Measurements from ENCODE around the gene ZDHHC14.
"Not testable (repeated sequence)": the region's sequence is repeated elsewhere in the genome, so short reads cannot be mapped to it uniquely, and the experiment has no call there.

Gene ZDHHC14

GRCh38 chr6:157558487-157559200 lies 177.7 kb downstream of the ZDHHC14 start:
- DNase-seq: no peak

- no peak for DNase-seq
Measured at GRCh38 chr6:157559201-157559756, 178.3 kb downstream of the ZDHHC14 start.

- not testable (repeated sequence) for DNase-seq
Measured at GRCh38 chr6:157560063-157560462, 179.1 kb downstream of the ZDHHC14 start.

- peak; percentile 13 for DNase-seq
Measured at GRCh38 chr6:157560691-157561413, 179.9 kb downstream of the ZDHHC14 start.

GRCh38 chr6:157561414-157561790 lies 180.4 kb downstream of the ZDHHC14 start:
- DNase-seq: peak; percentile 46

- no peak for DNase-seq
Measured at GRCh38 chr6:157561929-157562810, 181.2 kb downstream of the ZDHHC14 start.

GRCh38 chr6:157562997-157563396 lies 182.0 kb downstream of the ZDHHC14 start:
- DNase-seq: no peak

GRCh38 chr6:157563611-157564284 lies 182.8 kb downstream of the ZDHHC14 start:
- DNase-seq: no peak

- no peak for DNase-seq
Measured at GRCh38 chr6:157568702-157569101, 187.7 kb downstream of the ZDHHC14 start.

GRCh38 chr6:157569543-157569942 lies 188.6 kb downstream of the ZDHHC14 start:
- DNase-seq: no peak

- DNase-seq: no peak
Measured at GRCh38 chr6:157570104-157570503, 189.1 kb downstream of the ZDHHC14 start.

- no peak for DNase-seq
Measured at GRCh38 chr6:157570752-157571151, 189.8 kb downstream of the ZDHHC14 start.

- no peak for DNase-seq
Measured at GRCh38 chr6:157571269-157571668, 190.3 kb downstream of the ZDHHC14 start.

- DNase-seq: no peak
Measured at GRCh38 chr6:157571950-157572349, 191.0 kb downstream of the ZDHHC14 start.

- no peak for DNase-seq
Measured at GRCh38 chr6:157574851-157575424, 193.9 kb downstream of the ZDHHC14 start.

GRCh38 chr6:157575436-157576145 lies 194.6 kb downstream of the ZDHHC14 start:
- no peak for DNase-seq

GRCh38 chr6:157576991-157577390 lies 196.0 kb downstream of the ZDHHC14 start:
- not testable (repeated sequence) for DNase-seq

- not testable (repeated sequence) for DNase-seq
Measured at GRCh38 chr6:157578527-157578926, 197.5 kb downstream of the ZDHHC14 start.

- DNase-seq: no peak
Measured at GRCh38 chr6:157579467-157580031, 198.6 kb downstream of the ZDHHC14 start.

- DNase-seq: no peak
Measured at GRCh38 chr6:157584036-157584435, 203.0 kb downstream of the ZDHHC14 start.
